C4-2B (cell line): Measurements from ENCODE around the gene TFF2.

Source experiments
- H3K27ac ChIP-seq: fragments of 450-650 bp; 2 replicates; pipeline ENCODE4 v1.5.1; 2017
- CTCF ChIP-seq: fragments of 450-650 bp; conservative IDR thresholded peaks from 2 replicates; pipeline ENCODE4 v1.5.1; 2017; ENCODE audit warnings: mild to moderate bottlenecking
- ZFX ChIP-seq: fragments of 450-650 bp; IDR thresholded peaks from 2 replicates; pipeline ENCODE4 v1.6.1; 2017

Gene TFF2

DNA sequence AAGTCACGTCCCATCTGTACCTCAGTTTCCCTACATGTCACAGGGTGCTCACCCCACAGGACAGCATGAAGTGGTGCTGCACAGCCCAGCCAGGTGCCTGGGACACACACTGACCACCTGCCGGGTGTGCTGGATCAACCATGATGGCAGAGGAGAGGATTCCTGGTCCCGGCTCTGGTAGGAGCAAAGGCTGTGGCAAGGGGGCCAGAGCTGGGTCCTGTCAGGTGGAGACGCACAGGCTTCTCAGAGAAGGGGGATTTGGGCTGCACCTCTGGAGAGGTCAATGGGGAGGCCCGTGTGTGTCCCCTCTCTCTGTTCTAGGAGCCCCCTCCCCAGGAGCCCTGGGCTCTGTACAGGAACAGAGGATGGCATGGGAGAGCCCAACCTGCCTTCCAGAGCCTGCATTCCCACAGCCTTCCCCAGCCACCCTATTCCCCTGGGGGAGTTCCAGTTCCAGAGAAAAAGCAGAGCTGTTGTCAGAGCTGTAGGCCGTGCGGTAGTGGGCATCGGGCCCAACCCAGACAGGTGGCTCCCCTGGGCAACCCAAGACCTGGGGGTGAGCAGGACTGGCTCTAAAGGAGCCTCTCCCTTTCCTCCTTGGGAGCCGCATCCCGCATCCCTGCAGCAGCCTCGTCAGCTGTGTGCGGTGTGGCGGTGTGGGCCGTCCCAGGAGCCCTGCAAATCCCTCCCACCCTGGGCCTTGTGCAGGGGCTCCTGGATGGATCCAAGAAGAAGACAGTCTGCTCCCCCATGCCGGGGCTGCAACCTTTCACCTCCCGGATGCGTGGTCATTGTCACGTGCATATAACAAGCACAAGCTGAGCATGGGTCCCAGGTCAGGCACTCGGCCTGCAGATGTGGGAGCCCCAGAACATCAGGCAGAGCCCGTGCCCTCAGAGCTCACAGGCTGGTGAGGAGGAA is 32.7 kb downstream of the TFF2 start:
- TF ChIP-seq ZFX (no peak), CTCF (no peak)
- no peak overlapping the region; the same call in 1 of the 2 replicates for H3K27ac ChIP-seq

DNA sequence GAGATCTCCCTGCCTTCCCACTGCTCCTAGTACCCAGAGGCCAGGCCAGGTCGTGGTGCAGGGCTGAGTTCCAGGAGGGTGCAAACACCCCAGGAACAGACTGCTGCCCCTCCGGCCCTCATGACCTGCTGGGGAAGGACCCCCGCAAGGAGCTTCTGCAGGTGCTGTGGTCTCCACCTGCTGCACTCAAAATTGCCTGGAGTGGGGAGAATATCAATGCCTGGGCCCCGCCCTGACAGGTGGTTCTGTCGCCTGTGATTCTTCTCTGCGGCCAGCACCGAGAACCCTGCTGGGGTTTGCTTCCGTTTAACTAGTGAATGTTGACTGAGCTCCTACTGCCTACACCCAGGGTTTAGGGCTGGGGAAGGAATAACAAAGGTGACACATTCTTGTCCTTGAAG is 33.5 kb downstream of the TFF2 start:
- TF ChIP-seq ZFX (no peak), CTCF (no peak)
- H3K27ac ChIP-seq, result no peak overlapping the region; the same call in 1 of the 2 replicates

DNA sequence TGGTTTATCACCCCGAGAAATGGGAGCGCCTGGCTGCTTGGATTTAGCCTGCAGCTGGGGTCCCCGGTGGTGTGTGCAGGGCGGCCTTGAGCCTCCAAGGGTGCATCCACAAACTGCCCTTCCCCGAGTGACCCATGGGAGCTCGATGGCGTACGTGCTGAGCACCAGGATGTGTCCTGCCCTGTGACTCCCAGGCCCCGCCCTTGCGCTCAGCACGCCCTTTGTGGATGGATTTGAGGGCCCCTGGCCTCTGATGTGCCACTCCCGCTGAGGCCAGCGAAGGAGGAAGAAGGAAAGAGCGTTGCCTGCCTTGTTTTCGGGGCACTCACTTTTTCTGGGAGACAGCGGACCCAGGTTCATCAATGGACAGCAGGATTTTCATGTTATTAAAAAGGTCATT is 33.9 kb downstream of the TFF2 start:
- TF ChIP-seq ZFX, result no peak
- TF ChIP-seq CTCF, result no peak
- H3K27ac ChIP-seq, result no peak overlapping the region; the same call in 1 of the 2 replicates

- peak within 1 kb of the TSS; percentile 71 for H3K27ac ChIP-seq
- TF ChIP-seq ZFX (0 out of 2 replicates have a peak, but pooled peaks have one; percentile 22), CTCF (no peak)
These were observed 35.4 kb downstream of the TFF2 start, which contains the start of gene TFF3 for GRCh38 chr21:42315296-42315891. TSS of gene TFF3 (minus strand) at chr21:42315409. CDS start at chr21:42315374, 35 bp downstream.

DNA sequence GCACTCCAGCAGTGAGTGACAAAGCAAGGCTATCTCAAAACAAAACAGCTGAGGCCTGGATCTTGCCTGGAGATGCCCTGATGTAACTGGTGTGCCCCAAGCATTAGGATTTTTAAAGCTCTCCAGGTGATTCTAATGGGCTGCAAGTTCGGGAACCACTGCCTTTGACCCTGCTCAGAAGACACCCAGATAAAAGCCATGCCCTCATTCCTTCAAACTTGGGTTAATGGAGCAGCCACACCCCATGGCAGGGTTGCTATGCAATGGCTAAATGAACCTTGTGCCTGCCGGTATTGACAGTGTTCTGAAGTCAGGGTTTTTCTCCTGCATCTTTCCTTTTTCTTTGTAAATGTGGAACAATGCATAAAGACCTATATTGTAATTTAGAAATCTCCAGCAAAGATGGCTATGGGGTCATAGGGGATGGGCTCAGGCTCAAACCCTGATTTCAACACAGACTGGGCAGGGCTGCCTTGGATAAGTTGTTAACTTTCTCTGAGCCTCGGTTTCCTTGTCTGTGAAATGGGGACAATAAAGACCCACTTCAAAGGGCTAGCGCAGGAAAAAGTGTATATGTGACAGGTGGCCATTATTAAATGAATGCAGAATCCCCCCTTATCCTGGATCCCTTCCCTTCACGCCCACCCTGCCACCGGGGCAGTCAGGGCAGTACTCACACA is 36.0 kb downstream of the TFF2 start:
- no peak for TF ChIP-seq ZFX
- no peak for TF ChIP-seq CTCF
- peak overlapping the region; percentile 71 for H3K27ac ChIP-seq

- TF ChIP-seq ZFX (no peak), CTCF (no peak)
- H3K27ac ChIP-seq, result no peak overlapping the region
These were observed 37.3 kb downstream of the TFF2 start for GRCh38 chr21:42313501-42313969.
